WTC11 (cell line): ENCODE results near the gene TMTC1.

ENCODE experiments used
- TCF7 ChIP-seq: sonication (generic); formaldehyde crosslinking; IDR thresholded peaks from 2 replicates; pipeline ENCODE4 v1.8.0; 2022; ENCODE audit warnings: mild to moderate bottlenecking, low read depth, missing genetic modification reagents, moderate library complexity
- TP53 ChIP-seq: sonication (generic); formaldehyde crosslinking; IDR thresholded peaks from 2 replicates; pipeline ENCODE4 v1.8.1; 2023; ENCODE audit warnings: mild to moderate bottlenecking, missing genetic modification reagents
- ZBTB21 ChIP-seq: sonication (generic); formaldehyde crosslinking; IDR thresholded peaks from 2 replicates; pipeline ENCODE4 v1.8.1; 2023; ENCODE audit warnings: mild to moderate bottlenecking, missing genetic modification reagents, borderline replicate concordance
- TF ChIP-seq, protein P1 (sequence below): fragments of 200-600 bp; IDR thresholded peaks from 2 replicates; pipeline ENCODE4 v1.8.0; 2022; ENCODE audit warnings: antibody characterized with exemption
- TF ChIP-seq, protein P2 (sequence below): sonication (generic); formaldehyde crosslinking; IDR thresholded peaks from 2 replicates; pipeline ENCODE4 v1.8.1; 2022; ENCODE audit warnings: low read depth, mild to moderate bottlenecking, moderate library complexity, missing genetic modification reagents, borderline replicate concordance
- TF ChIP-seq, protein P3 (sequence below): sonication (generic); formaldehyde crosslinking; IDR thresholded peaks from 2 replicates; pipeline ENCODE4 v1.8.0; 2022; ENCODE audit warnings: mild to moderate bottlenecking, missing genetic modification reagents
- TF ChIP-seq, protein P4 (sequence below): sonication (generic); formaldehyde crosslinking; conservative IDR thresholded peaks from 2 replicates; pipeline ENCODE4 v1.8.1; 2022; ENCODE audit warnings: mild to moderate bottlenecking, missing genetic modification reagents

DNA sequence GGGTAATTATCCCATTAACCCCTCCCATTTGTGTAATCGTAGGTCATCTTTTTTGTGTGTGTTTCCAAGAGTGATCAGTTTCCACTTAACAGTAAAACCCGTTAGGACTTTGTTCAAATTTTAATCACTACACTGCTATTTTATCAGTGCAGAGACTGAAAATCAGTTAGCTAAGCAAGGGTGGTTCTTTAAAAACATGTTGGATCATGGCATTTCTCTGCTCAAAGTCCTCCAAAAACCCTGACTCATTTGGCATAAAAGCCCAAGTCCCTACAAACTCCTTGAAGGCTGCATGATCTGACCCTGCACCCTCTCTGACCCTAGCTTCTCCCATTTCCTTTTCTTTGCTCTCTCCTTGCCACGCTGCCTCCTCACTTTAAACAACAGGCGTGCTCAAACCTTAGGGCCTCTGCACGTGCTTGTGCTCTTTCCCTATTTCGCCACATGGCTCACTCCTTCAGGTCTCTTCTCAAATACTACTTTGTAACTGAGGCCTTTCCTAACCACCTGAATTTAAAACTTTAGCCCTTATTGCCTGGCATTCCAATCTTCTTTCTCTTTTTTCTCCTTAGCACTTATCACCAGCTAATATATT, 273.1 kb downstream of the TMTC1 start:
- TF ChIP-seq, protein P1, sequence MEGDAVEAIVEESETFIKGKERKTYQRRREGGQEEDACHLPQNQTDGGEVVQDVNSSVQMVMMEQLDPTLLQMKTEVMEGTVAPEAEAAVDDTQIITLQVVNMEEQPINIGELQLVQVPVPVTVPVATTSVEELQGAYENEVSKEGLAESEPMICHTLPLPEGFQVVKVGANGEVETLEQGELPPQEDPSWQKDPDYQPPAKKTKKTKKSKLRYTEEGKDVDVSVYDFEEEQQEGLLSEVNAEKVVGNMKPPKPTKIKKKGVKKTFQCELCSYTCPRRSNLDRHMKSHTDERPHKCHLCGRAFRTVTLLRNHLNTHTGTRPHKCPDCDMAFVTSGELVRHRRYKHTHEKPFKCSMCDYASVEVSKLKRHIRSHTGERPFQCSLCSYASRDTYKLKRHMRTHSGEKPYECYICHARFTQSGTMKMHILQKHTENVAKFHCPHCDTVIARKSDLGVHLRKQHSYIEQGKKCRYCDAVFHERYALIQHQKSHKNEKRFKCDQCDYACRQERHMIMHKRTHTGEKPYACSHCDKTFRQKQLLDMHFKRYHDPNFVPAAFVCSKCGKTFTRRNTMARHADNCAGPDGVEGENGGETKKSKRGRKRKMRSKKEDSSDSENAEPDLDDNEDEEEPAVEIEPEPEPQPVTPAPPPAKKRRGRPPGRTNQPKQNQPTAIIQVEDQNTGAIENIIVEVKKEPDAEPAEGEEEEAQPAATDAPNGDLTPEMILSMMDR, result no peak
- TF ChIP-seq, protein P2, sequence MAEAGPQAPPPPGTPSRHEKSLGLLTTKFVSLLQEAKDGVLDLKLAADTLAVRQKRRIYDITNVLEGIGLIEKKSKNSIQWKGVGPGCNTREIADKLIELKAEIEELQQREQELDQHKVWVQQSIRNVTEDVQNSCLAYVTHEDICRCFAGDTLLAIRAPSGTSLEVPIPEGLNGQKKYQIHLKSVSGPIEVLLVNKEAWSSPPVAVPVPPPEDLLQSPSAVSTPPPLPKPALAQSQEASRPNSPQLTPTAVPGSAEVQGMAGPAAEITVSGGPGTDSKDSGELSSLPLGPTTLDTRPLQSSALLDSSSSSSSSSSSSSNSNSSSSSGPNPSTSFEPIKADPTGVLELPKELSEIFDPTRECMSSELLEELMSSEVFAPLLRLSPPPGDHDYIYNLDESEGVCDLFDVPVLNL (CRISPR knock-in tag), result no peak
- TF ChIP-seq TP53 (CRISPR knock-in tag), result no peak
- no peak for TF ChIP-seq ZBTB21 (CRISPR knock-in tag)
- TF ChIP-seq, protein P3, sequence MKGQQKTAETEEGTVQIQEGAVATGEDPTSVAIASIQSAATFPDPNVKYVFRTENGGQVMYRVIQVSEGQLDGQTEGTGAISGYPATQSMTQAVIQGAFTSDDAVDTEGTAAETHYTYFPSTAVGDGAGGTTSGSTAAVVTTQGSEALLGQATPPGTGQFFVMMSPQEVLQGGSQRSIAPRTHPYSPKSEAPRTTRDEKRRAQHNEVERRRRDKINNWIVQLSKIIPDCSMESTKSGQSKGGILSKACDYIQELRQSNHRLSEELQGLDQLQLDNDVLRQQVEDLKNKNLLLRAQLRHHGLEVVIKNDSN (CRISPR knock-in tag), result no peak
- no peak for TF ChIP-seq TCF7 (CRISPR knock-in tag)
- TF ChIP-seq, protein P4, sequence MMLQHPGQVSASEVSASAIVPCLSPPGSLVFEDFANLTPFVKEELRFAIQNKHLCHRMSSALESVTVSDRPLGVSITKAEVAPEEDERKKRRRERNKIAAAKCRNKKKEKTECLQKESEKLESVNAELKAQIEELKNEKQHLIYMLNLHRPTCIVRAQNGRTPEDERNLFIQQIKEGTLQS, result no peak
